HG03460 (cell line): ENCODE results near the gene L1TD1.
"Not testable (repeated sequence)": the region's sequence is repeated elsewhere in the genome, so short reads cannot be mapped to it uniquely, and the experiment has no call there.

ENCODE experiments used
- ATAC-seq: cut with Tn5 transposase; IDR thresholded peaks from one replicate; pipeline ENCODE4 v1.9.1; 2021; ENCODE audit not compliant: unreplicated experiment

L1TD1 gene

GRCh38 chr1:62235576-62235975 is 40.9 kb downstream of the L1TD1 start:
- no peak for ATAC-seq

GRCh38 chr1:62237361-62237760 is 42.7 kb downstream of the L1TD1 start:
- ATAC-seq = no peak

GRCh38 chr1:62237950-62238374 is 43.3 kb downstream of the L1TD1 start:
- no peak for ATAC-seq

- no peak for ATAC-seq
Measured at GRCh38 chr1:62238507-62238906, 43.9 kb downstream of the L1TD1 start.

GRCh38 chr1:62239652-62240403 is 45.2 kb downstream of the L1TD1 start:
- not testable (repeated sequence) for ATAC-seq

- ATAC-seq = no peak
Measured at GRCh38 chr1:62240651-62241370, 46.2 kb downstream of the L1TD1 start.

GRCh38 chr1:62241371-62242131 is 46.9 kb downstream of the L1TD1 start:
- no peak for ATAC-seq

- not testable (repeated sequence) for ATAC-seq
Measured at GRCh38 chr1:62244380-62244779, 49.7 kb downstream of the L1TD1 start.

GRCh38 chr1:62245201-62245600 is 50.6 kb downstream of the L1TD1 start:
- no peak for ATAC-seq

- ATAC-seq = no peak
Measured at GRCh38 chr1:62247391-62248168, 52.9 kb downstream of the L1TD1 start.

- ATAC-seq = no peak
Measured at GRCh38 chr1:62250126-62250726, 55.6 kb downstream of the L1TD1 start.

- no peak for ATAC-seq
Measured at GRCh38 chr1:62259551-62259950, 64.9 kb downstream of the L1TD1 start.

- ATAC-seq = no peak
Measured at GRCh38 chr1:62260688-62261087, 66.0 kb downstream of the L1TD1 start.
